GM21367 (cell line): Measurements from ENCODE around the gene PARP9.
"Not testable (repeated sequence)": the region's sequence is repeated elsewhere in the genome, so short reads cannot be mapped to it uniquely, and the experiment has no call there.

ENCODE experiments used
- ATAC-seq: cut with Tn5 transposase; IDR thresholded peaks from one replicate; pipeline ENCODE4 v1.9.1; 2021; ENCODE audit not compliant: unreplicated experiment

PARP9 gene

GRCh38 chr3:122523317-122523716 lies 40.8 kb downstream of the PARP9 start:
- no peak for ATAC-seq

- no peak for ATAC-seq
Measured at GRCh38 chr3:122520861-122521260, 43.2 kb downstream of the PARP9 start.

DNA sequence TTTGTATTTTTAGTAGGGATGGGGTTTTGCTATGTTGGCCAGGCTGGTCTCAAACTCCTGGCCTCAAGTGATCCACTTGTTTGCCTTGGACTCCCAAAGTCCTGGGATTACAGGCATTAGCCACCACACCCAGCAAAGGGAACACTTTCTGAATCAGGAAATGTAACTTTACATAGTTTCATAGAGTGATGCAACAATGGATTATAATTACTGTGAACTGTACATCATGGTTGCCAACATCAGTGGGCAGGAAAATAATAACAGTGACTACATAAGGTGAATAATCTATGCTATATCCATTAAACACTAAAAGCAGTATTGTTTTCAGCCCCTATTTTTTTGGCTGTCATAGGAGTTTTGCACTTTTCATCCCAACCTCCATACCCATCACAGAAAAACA lies 44.4 kb downstream of the PARP9 start:
- ATAC-seq, result no peak

- ATAC-seq, result no peak
Measured at GRCh38 chr3:122516846-122517360, 47.2 kb downstream of the PARP9 start.

DNA sequence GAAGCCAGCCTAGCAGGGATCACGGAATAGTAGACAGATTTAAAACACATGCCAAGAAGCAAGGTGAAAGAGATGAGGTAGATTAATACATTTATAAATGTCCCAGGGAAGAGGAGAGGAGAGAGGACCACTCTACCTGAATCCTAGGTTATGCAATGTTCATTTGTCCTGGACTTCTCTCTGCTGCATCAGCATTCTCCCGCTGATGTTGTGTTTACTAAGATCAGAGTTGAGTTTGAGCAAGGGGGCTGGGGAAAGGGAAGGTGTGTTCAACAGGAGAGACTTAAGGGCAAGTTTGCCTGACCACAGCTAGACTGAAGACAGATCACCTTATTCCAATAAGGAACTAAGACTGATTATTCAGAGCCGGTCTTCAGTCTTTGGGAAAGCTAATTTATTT lies 48.2 kb downstream of the PARP9 start:
- no peak for ATAC-seq

- ATAC-seq, result no peak
Measured at GRCh38 chr3:122515020-122515468, 49.1 kb downstream of the PARP9 start.

- ATAC-seq, result peak; percentile 71
Measured at GRCh38 chr3:122514123-122515019, 49.7 kb downstream of the PARP9 start, which contains the start of gene KPNA1. Gene KPNA1, minus strand, starts transcription at chr3:122514939. Its CDS starts 18,374 bp downstream, at chr3:122496565.

GRCh38 chr3:122513386-122514122 lies 50.5 kb downstream of the PARP9 start:
- no peak for ATAC-seq

DNA sequence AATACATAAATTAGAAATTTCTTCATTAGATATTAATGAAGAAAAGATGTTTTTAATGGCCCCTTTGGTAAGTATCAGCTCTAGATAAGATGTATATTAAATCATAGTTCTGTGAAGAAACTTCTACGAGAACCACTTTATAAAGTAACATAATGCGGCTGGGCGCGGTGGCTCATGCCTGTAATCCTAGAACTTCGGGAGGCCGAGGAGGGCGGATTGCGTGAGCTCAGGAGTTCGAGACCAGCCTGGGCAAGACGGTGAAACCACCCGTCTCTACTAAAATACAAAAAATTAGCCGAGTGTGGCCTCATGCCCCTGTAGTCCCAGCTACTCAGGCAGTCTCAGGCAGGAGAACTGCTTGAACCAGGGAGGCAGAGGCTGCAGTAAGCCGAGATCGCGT lies 51.8 kb downstream of the PARP9 start:
- ATAC-seq, result no peak

- ATAC-seq, result no peak
Measured at GRCh38 chr3:122510878-122511535, 53.1 kb downstream of the PARP9 start.

- ATAC-seq, result not testable (repeated sequence)
Measured at GRCh38 chr3:122508944-122509343, 55.2 kb downstream of the PARP9 start.

- ATAC-seq, result no peak
Measured at GRCh38 chr3:122508135-122508914, 55.8 kb downstream of the PARP9 start.

DNA sequence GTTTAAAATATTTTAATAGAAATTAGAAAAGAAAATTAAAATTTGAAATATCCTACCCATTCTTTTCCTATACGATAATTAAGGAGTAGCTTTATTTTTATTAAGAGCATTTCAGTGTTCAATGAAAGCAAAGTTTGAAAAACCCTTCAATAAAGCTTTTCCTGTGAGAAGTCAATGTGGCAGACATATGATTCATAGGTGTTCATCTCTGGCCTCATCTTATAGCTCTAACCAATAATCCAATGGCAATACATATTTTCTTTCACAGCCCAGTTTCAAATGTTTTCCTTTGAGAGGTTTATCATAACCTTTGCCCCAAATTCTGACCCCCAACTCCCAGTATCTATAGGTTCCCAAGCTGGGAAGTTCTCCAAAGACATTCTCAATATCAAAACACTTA lies 57.6 kb downstream of the PARP9 start:
- ATAC-seq, result no peak

DNA sequence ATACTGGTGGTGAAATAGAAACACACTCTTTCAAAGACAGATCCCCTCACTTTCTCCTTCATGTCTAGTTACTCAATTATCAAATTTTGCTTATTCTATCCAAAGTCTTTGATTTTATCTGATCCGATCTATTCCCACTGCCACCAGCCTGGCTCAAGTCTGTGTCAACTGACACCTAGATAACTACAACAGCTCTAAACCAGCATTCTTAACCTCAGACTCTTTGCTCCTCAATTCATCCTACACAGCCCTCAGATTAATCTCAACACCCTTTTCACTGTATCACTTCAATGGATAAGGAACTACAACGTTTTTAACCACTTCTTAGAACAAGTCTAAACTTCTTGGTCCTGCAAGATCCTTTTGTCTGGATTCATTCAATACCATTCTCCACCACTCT lies 58.4 kb downstream of the PARP9 start:
- ATAC-seq, result no peak

DNA sequence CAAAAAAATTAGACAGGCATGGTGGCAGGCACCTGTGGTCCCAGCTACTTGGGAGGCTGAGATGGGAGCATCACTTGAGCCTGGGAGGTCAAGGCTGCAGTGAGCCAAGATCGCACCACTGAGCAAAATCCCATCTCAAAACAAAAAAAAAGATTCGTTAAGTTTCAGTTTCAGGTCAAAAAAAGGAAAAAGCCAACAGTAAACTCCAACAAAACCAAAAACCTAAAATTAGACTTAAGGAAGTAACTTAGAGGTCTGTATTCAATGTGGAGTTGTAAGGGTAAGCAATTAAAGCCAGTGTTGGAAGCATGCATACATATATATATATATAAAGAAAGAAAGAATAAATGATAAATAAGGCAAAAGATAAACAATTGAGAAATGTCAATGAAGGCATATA lies 61.2 kb downstream of the PARP9 start:
- ATAC-seq, result no peak

- no peak for ATAC-seq
Measured at GRCh38 chr3:122502139-122502538, 62.0 kb downstream of the PARP9 start.

DNA sequence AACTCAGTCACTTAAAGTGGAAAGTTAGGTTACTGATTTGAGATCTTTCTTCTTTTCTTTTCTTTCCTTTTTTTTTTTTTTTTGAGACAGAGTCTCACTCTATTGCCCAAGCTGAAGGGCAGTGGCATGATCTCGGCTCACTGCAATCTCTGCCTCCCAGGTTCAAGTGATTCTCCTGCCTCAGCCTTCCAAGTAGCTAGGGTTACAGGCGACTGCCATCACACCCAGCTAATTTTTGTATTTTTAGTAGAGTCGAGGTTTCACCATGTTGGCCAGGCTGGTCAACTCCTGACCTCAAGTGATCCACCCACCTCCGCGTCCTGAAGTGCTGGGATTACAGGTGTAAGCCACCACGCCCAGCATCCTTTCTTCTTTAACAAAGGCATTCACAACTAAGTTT lies 63.1 kb downstream of the PARP9 start:
- not testable (repeated sequence) for ATAC-seq

GRCh38 chr3:122498152-122498551 lies 65.9 kb downstream of the PARP9 start:
- no peak for ATAC-seq

DNA sequence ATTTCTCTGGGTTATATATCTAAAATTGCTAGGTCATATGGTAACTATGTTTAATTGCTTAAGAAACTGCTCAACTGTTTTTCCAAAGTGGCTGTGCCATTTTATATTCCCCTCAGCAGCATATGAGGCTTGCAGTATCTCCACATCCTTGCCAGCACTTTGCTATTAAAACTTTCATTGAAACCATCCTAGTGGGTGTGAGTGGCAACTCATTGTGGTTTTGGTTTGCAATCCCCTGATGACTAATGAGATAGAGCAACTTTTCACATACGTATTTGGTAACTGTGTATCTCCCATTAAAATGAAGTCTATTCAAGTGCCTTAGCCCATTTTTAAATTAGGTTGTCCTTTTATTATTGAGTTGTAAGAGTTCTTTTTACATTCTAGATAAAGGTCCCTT lies 66.7 kb downstream of the PARP9 start:
- peak; percentile 79 for ATAC-seq

GRCh38 chr3:122496508-122496907 lies 67.6 kb downstream of the PARP9 start:
- no peak for ATAC-seq
